HG02938 (cell line): Measurements from ENCODE around the gene CCDC124.
A peak's percentile ranks its signal among the peaks of the same experiment; 100 is the strongest.

Experiments used
- ATAC-seq: cut with Tn5 transposase; IDR thresholded peaks from one replicate; pipeline ENCODE4 v1.9.1; 2021; ENCODE audit warnings: mild to moderate bottlenecking, moderate library complexity; ENCODE audit not compliant: unreplicated experiment

Gene CCDC124

GRCh38 chr19:17933414-17934129 lies 757 bp downstream of the CCDC124 start:
- ATAC-seq: no peak

DNA sequence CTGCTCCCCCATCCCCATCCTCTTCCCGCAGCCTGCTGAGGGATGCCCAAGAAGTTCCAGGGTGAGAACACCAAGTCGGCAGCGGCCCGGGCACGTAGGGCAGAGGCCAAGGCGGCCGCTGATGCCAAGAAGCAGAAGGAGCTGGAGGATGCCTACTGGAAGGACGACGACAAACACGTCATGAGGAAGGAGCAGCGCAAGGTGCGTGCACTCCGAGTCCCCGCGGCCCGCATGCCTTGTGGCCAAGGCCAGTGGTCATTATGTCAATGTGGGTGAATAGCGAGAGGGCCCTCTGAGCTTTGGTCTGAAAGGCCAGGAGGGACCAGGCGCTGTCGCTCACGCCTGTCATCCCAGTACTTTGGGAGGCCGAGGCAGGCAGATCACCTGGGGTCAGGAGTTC lies 3.6 kb downstream of the CCDC124 start:
- no peak for ATAC-seq

DNA sequence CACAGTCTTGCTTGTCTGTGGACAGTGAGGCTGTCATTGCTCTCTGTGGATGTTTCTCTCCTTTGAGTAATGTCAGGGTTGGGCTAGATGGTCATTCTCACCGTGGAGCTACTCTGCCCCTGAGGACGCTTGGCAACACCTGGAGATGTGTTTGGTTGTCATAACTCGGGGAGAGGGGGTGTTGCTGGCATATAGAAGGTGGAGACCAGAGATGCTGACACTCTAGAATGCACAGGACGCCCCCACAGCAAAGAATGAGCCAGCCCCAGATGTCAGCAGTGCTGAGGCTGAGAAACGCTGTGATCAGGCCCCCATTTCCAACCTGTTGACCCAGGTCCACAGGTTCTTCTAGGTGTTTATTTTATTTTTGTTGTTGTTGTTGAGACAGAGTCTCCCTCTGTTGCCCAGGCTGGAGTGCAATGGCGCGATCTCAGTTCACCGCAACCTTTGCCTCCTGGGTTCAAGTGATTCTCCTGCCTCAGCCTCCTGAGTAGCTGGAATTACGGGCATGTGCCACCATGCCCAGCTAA lies 4.6 kb downstream of the CCDC124 start:
- ATAC-seq: no peak

DNA sequence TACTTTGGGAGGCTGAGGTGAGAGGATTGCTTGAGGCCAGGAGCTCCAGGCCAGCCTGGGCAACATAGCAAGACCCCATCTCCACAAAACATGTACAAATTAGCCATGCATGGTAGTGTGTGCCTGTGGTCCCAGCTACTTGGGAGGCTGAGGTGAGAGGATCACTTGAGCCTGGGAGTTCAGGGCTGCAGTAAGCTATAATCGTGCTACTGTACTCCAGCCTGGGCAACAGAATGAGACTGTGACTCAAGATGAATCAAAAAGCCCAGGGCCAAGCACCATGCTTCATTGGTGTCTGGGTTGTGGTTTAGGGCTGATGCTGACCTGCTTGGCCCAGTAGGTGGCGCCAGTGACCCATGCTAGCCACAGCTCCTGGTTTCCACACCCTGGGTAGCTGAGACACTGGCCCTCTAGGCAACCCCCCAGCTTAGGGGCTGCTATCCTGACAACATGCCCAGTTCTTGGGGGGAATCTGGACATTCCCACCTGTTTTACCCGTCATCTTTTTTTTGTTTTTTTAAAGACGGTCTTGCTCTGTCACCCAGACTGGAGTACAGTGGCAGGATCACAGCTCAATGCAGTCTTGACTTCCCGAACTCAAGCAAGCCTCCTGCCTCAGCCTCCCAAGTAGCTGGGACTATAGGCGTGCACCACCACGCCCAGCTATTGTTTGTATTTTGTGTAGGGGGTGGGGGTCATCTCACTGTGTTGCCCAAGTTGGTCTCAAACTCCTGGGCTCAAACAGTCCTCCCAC lies 5.5 kb downstream of the CCDC124 start:
- no peak for ATAC-seq

DNA sequence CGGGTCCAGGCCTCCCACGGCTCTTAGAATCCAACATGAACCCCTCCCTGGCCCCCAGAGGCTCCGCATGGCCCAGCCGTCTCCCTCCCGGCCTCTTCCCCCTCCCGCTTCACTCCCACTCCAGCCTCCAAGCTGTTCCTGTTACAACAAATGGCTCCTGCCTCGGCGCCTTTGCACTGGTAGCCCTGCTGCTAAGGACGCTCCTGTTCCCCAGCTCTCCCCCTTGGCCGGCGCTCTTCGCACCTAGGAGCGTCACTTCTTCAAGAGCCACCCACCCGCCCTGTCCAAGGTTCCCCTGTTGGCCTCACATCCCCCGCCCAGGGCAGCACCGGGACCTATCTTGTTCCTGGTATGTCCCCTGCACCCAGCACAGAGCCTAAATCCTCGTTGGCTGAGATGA lies 9.4 kb downstream of the CCDC124 start:
- ATAC-seq: no peak

- no peak for ATAC-seq
Observed at GRCh38 chr19:17942582-17943273, 9.9 kb downstream of the CCDC124 start.

DNA sequence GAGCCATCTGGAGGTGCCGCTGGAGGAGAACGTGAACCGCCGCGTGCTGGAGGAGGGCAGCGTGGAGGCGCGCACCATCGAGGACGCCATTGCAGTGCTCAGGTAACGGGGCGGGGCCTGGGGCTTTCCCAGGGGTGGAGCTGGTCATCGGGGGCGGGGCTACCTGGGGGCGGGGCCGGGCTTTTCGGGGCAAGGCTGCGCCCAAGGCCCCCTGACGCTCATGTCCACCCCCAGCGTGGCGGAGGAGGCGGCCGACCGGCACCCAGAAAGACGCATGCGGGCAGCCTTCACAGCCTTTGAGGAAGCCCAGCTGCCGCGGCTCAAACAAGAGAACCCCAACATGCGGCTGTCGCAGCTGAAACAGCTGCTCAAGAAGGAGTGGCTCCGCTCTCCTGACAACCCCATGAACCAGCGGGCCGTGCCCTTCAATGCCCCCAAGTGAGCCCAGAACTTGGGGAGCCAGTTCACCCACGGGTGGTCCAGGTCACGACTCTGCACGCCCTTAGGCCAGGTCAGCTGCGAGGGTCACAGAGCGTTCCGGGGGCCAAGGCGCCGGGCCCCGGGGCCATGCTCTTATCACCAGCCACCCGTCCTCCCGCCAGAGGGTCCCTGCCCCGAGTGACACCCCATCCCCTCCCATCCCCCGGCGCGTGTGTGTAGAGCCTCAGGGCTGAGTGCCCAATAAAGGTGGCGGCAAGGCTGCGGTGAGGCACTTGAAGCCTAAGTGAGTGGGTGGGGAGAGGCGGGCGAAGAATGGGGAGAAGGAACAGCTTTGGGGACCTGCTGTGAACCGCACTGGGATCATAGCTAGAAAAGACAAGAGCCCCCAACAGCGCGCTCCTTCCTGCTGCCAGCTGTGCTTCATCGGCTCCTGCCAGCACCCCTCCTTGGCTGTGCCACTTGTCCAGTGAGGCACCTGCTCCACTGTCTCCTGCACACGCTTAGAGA lies 10.7 kb downstream of the CCDC124 start:
- no peak for ATAC-seq

DNA sequence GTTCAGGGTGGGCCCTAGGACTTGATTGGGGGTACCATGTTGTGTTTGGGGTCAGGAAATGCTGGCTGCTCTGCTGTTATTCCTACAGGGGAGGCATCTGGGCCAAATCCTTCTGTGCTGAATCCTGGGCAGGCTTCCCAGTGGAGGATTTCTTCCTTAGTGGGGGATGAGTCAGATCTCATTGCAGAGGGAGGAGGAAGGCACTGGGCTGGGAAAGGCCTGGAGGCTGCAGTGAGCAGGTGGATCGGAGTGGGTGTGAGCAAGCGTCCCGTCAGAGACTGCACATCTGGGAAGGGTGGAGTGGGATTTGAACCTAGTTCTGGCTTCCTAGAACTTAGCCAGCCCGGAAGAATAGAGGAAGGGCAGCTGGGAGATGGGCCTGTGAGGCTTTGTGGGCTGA lies 11.5 kb downstream of the CCDC124 start:
- no peak for ATAC-seq

GRCh38 chr19:17946965-17947784 lies 14.4 kb downstream of the CCDC124 start:
- ATAC-seq: peak; percentile 21

DNA sequence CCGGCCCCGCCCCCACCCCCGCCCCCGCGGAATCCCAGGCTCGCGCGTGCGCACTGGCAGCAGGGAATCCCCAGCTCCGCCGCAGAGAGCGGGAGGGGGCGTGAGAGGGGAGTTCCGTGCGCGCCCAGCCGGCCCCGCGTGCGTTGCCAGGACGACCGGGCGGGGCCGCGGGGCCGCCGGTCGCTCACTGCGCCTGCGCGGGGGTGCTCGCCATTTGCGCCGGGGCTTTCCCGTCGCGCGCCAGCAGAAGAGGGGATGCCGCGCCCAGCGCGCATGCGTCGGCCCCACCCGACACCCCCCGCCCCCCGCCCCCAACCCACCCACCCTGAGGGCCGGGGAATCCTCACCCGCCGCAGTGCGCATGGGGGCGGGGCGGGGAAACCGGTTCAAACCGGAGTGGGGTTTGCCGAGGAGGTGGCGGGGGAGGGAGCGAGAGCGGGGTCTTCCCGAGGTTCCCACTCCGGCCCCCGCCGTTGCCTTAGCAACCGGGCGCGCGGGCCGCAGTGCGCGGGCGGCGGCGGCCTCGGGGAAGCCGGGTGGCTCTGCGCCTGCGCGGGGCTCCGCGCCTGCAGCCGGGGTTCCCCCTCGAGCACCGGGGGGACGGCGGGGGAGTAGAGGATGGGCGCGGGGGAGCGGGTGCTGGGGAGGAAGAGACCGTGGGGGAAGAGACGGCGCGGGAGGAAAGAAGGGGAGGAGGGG lies 15.1 kb downstream of the CCDC124 start:
- ATAC-seq: peak; percentile 49

GRCh38 chr19:17948514-17948900 lies 15.7 kb downstream of the CCDC124 start:
- no peak for ATAC-seq

- no peak for ATAC-seq
Observed at GRCh38 chr19:17948931-17949930, 16.4 kb downstream of the CCDC124 start.

DNA sequence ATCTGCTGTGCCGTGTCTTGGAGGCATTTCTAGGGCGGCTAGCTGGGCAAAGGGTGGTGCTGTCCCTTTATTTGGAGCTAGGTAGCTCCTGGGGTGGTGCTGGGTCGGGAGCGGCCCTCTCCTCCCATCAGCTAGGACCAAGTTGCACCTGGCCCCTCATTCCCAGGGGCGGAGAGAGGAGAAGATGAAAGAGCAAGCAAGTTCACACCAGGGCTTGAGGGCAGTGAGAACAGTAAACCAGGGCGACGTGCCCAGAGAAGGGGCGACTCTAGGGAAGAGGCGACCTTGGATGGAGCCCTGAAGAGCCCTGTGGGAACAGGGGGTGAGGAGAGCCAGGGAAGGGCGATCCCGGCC lies 17.1 kb downstream of the CCDC124 start:
- ATAC-seq: no peak

DNA sequence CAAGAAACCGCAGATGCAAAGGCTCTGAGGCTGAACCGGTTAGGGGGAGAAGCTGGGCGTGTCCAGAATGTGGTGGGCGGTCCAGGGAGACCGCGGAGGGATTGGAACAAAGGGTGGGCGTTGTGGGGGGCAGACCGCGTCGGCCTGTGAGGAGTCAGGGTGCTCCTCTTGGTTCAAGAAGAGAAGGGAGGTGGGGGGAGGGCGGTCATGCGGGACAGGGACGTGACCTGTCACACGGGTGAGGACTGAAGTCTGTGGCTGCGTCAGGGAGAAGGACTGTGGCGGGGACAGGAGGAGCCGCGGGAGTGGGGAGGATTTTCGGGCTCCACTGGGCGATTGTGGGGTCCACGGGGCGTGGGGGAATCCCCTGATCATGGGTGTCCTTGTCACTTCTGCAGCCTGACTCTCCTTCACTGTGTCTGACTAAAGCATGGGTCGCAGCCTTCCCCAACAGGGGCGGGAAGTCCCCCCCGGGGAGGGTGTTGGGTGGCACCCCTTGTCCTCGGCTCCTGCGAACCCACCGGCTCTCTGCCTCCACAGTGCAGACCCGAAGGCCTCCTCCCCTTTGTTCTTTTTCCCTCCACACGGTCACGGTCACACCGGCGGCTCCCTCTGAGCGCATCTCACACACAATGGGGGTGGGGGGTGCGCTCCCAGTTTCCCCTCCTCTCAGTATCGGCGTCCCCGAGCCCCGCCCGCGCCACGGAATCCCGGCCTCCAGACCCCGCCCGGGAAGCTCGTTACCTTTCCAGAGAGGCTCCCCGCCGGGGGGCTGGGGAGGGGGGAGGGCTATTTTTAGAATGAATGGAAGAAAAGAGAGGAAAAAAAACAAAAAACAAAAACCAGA lies 17.7 kb downstream of the CCDC124 start:
- ATAC-seq: no peak

GRCh38 chr19:17951157-17951989 lies 18.6 kb downstream of the CCDC124 start:
- ATAC-seq: no peak
